Caco-2 (cell line): ENCODE data around the gene HYOU1. TPM values are rescaled to one million over a fixed set of nuclear protein-coding genes. Genes with fewer than 3 reads are reported as not detected.
A peak's percentile ranks its signal among the peaks of the same experiment; 100 is the strongest.

Source experiments
- BruUV-seq: library from RNA; stranded (reverse); fragments of 400-500 nt; replicated peaks from 2 replicates; lab custom pipeline; 2021; lab: Mats Ljungman, UMichigan
- CTCF ChIA-PET: fragments of 300-600 bp; sonication (Branson Sonifier 250); formaldehyde crosslinking; loops from one replicate; lab custom pipeline; 2022; ENCODE audit warnings: antibody characterized with exemption; lab: Charles Lee
- POLR2A ChIA-PET: fragments of 300-600 bp; sonication (Branson Sonifier 250); formaldehyde crosslinking; loops from one replicate; lab custom pipeline; 2022; ENCODE audit warnings: antibody characterized with exemption; lab: Charles Lee
- DNase-seq, 2 experiments: peaks; one replicate each; pipeline versions ENCODE4 v3.0.0 to v3.0.0-alpha.2; 2020 to 2022
- H3K27me3 ChIP-seq: replicated peaks from 2 replicates; pipeline ENCODE4 v1.6.0; 2011; ENCODE audit warnings: low read length; ENCODE audit not compliant: control insufficient read depth, insufficient read depth
- H3K36me3 ChIP-seq: 2 replicates; pipeline ENCODE4 v1.5.1; 2011; ENCODE audit warnings: low read length; ENCODE audit not compliant: control insufficient read depth, insufficient read depth
- H3K4me1 ChIP-seq: fragments of 250-450 bp; sonication (Bioruptor Pico); 2 replicates; pipeline ENCODE4 v1.5.1; 2020; ENCODE audit warnings: mild to moderate bottlenecking
- H3K4me3 ChIP-seq: 2 replicates; pipeline ENCODE4 v1.5.1; 2011; ENCODE audit warnings: low read depth, mild to moderate bottlenecking, control low read depth, low read length
- H3K9me3 ChIP-seq: fragments of 250-450 bp; sonication (Bioruptor Pico); 2 replicates; pipeline ENCODE4 v1.5.1; 2020; ENCODE audit warnings: mild to moderate bottlenecking, moderate library complexity
- H3K27ac Mint-ChIP-seq: one replicate; pipeline ENCODE4 v1.8.0; 2022; ENCODE audit warnings: mixed read lengths; ENCODE audit not compliant: unreplicated experiment
- H3K27me3 Mint-ChIP-seq: one replicate; pipeline ENCODE4 v1.8.0; 2022; ENCODE audit warnings: mixed read lengths; ENCODE audit not compliant: insufficient read depth, unreplicated experiment
- H3K36me3 Mint-ChIP-seq: one replicate; pipeline ENCODE4 v1.8.0; 2022; ENCODE audit warnings: mild to moderate bottlenecking, mixed read lengths; ENCODE audit not compliant: insufficient read depth, unreplicated experiment
- H3K4me1 Mint-ChIP-seq: one replicate; pipeline ENCODE4 v1.8.0; 2022; ENCODE audit warnings: low read depth, mixed read lengths; ENCODE audit not compliant: unreplicated experiment
- H3K4me3 Mint-ChIP-seq: one replicate; pipeline ENCODE4 v1.8.0; 2022; ENCODE audit warnings: mild to moderate bottlenecking, moderate library complexity, mixed read lengths; ENCODE audit not compliant: unreplicated experiment
- H3K9me3 Mint-ChIP-seq: one replicate; pipeline ENCODE4 v1.8.0; 2022; ENCODE audit warnings: mixed read lengths; ENCODE audit not compliant: unreplicated experiment
- intact Hi-C: fragments of 100-400 bp; cut with micrococcal nuclease; formaldehyde crosslinking; loops from one replicate; pipeline ENCODE4 v1.10.0; 2022; ENCODE audit not compliant: unreplicated experiment
- total RNA-seq: library from RNA; stranded (reverse); gene quantifications from 2 replicates; pipeline ENCODE4 v1.2.3, GENCODE V29; 2022
- TF ChIP-seq, protein P1 (sequence below), 2 experiments: fragments of 200-600 bp in 1 of 2; IDR thresholded peaks; 1 replicate in 1 of 2; 2 replicates in 1 of 2; pipeline versions ENCODE4 v1.5.1 to v1.8.0; 2011 to 2022; ENCODE audit warnings: antibody characterized with exemption in 1 of 2, control low read depth in 1 of 2, inconsistent platforms in 1 of 2, low read depth in 1 of 2, low read length in 1 of 2, mild to moderate bottlenecking in 1 of 2, moderate library complexity in 1 of 2; ENCODE audit not compliant: insufficient read depth in 1 of 2, severe bottlenecking in 1 of 2, unreplicated experiment in 1 of 2

HYOU1 gene
- total RNA-seq, 1 experiment from 2014 or later, result 366 TPM

DNA sequence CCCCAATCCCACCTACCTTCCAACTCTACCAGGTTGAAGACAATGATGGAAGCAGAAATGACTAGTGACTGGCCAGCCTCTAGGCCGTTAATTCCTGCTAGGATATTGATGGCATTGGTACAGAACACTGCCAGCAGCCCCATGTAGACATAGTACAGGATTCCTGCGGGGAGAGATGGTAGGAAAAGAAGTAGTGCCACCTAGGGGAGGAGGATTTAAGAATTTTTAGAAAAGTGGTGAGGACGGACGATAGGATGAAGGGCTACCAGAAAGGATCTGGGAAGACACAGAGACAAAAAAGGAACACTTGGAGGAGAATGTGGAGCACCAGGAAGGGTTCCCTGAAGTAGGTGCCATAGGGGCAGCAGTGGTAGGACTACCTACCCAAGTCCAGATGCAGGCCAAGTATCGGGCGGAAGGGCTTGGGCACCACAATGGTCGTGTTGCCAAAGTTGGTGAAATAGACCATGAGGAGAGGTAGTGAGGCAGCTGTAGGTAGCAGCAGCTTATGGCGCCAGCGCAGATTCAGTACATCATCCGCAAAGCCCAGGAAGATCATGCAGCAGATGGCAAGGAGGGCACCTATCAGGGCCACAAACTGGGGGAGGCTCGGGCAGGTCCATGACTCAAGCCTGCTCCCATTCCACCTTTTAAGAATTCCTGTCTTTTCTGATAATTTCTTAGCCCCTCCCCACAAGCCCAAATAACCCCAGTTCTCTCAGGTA lies 43.4 kb upstream of the HYOU1 start:
- DNase-seq, result peak in 1 of 2 experiments; percentile 66
- H3K9me3 Mint-ChIP-seq, result no peaks in the 10 kb centered on the region
- intact Hi-C loops, result loop anchor here (1.0 kb wide), 1 partner anchor 33 kb away; the partner anchor contains the start of gene VPS11
- ChIA-PET CTCF (no interaction called here), POLR2A (no interaction called here)
- no peaks in the 10 kb centered on the region for H3K27me3 Mint-ChIP-seq
- peak overlapping the region; percentile 85 for H3K4me3 Mint-ChIP-seq
- peaks cover 28% of the 10 kb centered on the region for H3K4me1 Mint-ChIP-seq
- no TSS peak for BruUV-seq
- peak overlapping the region; percentile 43 for H3K4me3 ChIP-seq
- no peaks in the 10 kb centered on the region for H3K27me3 ChIP-seq
- peaks cover 65% of the 10 kb centered on the region for H3K36me3 Mint-ChIP-seq
- peaks cover 19% of the 10 kb centered on the region for H3K4me1 ChIP-seq
- peak overlapping the region; percentile 98 for H3K27ac Mint-ChIP-seq
- H3K36me3 ChIP-seq, result peaks cover 3% of the 10 kb centered on the region; the same call in 1 of the 2 replicates
- TF ChIP-seq, protein P1, sequence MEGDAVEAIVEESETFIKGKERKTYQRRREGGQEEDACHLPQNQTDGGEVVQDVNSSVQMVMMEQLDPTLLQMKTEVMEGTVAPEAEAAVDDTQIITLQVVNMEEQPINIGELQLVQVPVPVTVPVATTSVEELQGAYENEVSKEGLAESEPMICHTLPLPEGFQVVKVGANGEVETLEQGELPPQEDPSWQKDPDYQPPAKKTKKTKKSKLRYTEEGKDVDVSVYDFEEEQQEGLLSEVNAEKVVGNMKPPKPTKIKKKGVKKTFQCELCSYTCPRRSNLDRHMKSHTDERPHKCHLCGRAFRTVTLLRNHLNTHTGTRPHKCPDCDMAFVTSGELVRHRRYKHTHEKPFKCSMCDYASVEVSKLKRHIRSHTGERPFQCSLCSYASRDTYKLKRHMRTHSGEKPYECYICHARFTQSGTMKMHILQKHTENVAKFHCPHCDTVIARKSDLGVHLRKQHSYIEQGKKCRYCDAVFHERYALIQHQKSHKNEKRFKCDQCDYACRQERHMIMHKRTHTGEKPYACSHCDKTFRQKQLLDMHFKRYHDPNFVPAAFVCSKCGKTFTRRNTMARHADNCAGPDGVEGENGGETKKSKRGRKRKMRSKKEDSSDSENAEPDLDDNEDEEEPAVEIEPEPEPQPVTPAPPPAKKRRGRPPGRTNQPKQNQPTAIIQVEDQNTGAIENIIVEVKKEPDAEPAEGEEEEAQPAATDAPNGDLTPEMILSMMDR (IDR thresholded peaks at IDR 0.05; ENCODE audit: insufficient read depth in 1 of 2, low read depth in 1 of 2, low read length in 1 of 2, severe bottlenecking in 1 of 2, unreplicated experiment in 1 of 2), result peak; percentile 30 to 62
- no peaks in the 10 kb centered on the region for H3K9me3 ChIP-seq

DNA sequence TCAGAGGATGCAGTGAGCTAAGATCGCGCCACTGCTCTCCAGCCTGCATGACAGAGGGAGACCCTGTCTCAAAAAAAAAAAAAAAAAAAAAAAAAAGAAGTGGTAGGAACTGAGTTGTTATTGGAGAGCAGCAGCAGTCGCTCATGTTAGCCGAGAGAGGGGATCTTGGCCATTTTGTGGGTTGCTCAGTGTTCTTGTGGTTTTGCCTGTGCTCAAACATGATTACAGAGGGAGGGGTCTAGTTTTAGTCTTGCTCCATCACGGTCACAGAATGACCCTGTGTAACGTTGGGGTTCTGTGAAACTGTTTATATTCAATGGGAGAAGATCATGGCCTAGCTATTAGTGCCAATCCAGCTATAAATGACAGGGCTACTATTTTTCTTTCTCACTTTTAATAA lies 42.7 kb upstream of the HYOU1 start:
- Histone ChIP-seq H3K4me1 (peaks cover 19% of the 10 kb centered on the region), H3K4me3 (no peak overlapping the region), H3K27me3 (no peaks in the 10 kb centered on the region), H3K9me3 (no peaks in the 10 kb centered on the region), H3K36me3 (peaks cover 3% of the 10 kb centered on the region; the same call in 1 of the 2 replicates)
- Mint-ChIP-seq H3K4me1 (peaks cover 28% of the 10 kb centered on the region), H3K4me3 (peak overlapping the region; percentile 85), H3K36me3 (peaks cover 72% of the 10 kb centered on the region), H3K27me3 (no peaks in the 10 kb centered on the region), H3K27ac (peak overlapping the region; percentile 98), H3K9me3 (no peaks in the 10 kb centered on the region)
- no TSS peak for BruUV-seq
- POLR2A ChIA-PET, result no interaction called here
- no peak for DNase-seq
- TF ChIP-seq, protein P1 (IDR thresholded peaks at IDR 0.05; ENCODE audit: insufficient read depth in 1 of 2, low read depth in 1 of 2, low read length in 1 of 2, severe bottlenecking in 1 of 2, unreplicated experiment in 1 of 2), result no peak
- intact Hi-C loops, result loop anchor here (1.0 kb wide), 1 partner anchor 32 kb away; the partner anchor contains the start of gene VPS11
- CTCF ChIA-PET, result interaction anchor here (0.9 kb wide), 1 partner anchor 111 kb away, joined by 3 read pairs; no protein-coding TSS in a partner anchor

DNA sequence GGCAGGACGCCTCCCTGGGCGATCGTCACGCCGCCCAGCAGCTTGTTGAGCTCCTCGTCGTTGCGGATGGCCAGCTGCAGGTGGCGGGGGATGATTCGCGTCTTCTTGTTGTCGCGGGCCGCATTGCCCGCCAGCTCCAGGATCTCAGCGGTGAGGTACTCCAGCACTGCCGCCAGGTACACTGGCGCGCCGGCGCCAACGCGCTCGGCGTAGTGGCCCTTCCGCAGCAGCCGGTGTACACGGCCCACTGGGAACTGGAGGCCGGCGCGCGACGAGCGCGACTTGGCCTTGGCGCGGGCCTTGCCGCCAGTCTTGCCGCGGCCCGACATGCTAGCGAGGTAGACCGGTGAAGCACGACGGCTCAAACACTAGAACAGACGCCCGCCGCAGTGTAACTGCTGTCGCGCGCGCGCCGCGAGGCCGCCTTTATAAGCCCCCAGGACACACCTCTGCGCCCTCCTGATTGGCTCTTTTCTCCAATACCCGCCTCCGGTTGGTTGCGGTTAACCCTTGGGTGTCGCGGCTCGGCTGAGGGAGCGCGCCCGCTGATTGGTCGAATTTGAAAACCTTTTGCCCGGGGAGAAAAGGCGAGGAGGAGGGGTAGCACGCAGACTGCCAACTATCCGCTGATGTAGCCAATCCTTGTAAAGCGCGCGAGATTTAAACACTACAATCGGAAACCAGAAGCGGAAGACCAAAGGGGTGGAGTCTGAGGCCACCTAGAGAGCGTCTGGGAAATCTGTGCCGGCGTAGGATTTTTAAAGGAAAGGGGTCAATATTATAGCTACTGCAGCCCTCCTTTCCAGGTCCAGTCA lies 38.3 kb upstream of the HYOU1 start:
- H3K4me1 ChIP-seq, result peaks cover 18% of the 10 kb centered on the region
- H3K4me1 Mint-ChIP-seq, result peaks cover 19% of the 10 kb centered on the region
- no peaks in the 10 kb centered on the region for H3K9me3 Mint-ChIP-seq
- peaks cover 9% of the 10 kb centered on the region for H3K36me3 ChIP-seq
- POLR2A ChIA-PET, result interaction anchor here (0.6 to 2.9 kb wide), 15 partner anchors 10 to 189 kb away, joined by 3 to 47 read pairs (median 4); partner anchors contain the start of genes C2CD2L, CBL, HINFP and HMBS
- H3K27ac Mint-ChIP-seq, result peak overlapping the region; percentile 98
- TF ChIP-seq, protein P1 (IDR thresholded peaks at IDR 0.05; ENCODE audit: insufficient read depth in 1 of 2, low read depth in 1 of 2, low read length in 1 of 2, severe bottlenecking in 1 of 2, unreplicated experiment in 1 of 2), result peak; percentile 14 to 32
- peaks cover 87% of the 10 kb centered on the region for H3K36me3 Mint-ChIP-seq
- peak; percentile 100 for DNase-seq
- H3K9me3 ChIP-seq, result no peaks in the 10 kb centered on the region
- H3K4me3 ChIP-seq, result peak overlapping the region; percentile 95
- intact Hi-C loops, result loop anchor here (1.0 to 2.0 kb wide), 7 partner anchors 10 to 184 kb away; partner anchors contain the start of genes HINFP, HYOU1, RPS25 and TRAPPC4
- no peaks in the 10 kb centered on the region for H3K27me3 ChIP-seq
- no peaks in the 10 kb centered on the region for H3K27me3 Mint-ChIP-seq
- H3K4me3 Mint-ChIP-seq, result peak overlapping the region; percentile 92
- BruUV-seq, result TSS peak; percentile 62
- CTCF ChIA-PET, result interaction anchor here (0.7 to 2.2 kb wide), 10 partner anchors 10 to 212 kb away, joined by 3 to 10 read pairs (median 3); partner anchors contain the start of genes C2CD2L, HINFP, HMBS and VPS11
